Subcutaneous adipose tissue (tissue), 4 donors: ENCODE measurements around the gene PREB. TPM values are rescaled to one million over a fixed set of nuclear protein-coding genes. Genes with fewer than 3 reads are reported as not detected.

ENCODE experiments used
- CTCF ChIP-seq: fragments of 450-650 bp; IDR thresholded peaks from one replicate; pipeline ENCODE4 v1.5.1; 2016; ENCODE audit warnings: low read depth, mild to moderate bottlenecking, control low read depth, antibody characterized with exemption, moderate library complexity
- total RNA-seq, 4 donors: library from RNA; depleted of rRNA; stranded (reverse); fragments of >200 nt; gene quantifications; one replicate each; pipeline ENCODE4 v1.1.0, GENCODE V29; 2016

The PREB gene
- total RNA-seq, 4 donors from 2014 or later: 43.5 to 63.3 (median 52.4) TPM

DNA sequence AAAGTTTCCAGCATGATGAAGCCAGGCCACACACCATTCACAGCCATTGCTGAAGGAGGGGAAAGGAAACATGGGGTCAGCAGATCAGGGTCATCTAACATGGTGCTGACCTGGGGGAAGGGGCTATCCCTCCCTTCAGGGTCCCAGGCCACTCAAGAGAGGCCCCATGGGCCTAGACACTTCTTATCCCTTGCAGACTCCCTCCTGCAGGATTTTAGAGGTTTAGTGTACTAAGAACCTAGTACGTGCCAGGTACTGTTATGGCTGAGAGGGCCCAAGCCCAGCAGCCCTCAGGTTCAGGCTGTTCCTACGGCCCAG is 39.0 kb downstream of the PREB start:
- TF ChIP-seq CTCF: no peak

DNA sequence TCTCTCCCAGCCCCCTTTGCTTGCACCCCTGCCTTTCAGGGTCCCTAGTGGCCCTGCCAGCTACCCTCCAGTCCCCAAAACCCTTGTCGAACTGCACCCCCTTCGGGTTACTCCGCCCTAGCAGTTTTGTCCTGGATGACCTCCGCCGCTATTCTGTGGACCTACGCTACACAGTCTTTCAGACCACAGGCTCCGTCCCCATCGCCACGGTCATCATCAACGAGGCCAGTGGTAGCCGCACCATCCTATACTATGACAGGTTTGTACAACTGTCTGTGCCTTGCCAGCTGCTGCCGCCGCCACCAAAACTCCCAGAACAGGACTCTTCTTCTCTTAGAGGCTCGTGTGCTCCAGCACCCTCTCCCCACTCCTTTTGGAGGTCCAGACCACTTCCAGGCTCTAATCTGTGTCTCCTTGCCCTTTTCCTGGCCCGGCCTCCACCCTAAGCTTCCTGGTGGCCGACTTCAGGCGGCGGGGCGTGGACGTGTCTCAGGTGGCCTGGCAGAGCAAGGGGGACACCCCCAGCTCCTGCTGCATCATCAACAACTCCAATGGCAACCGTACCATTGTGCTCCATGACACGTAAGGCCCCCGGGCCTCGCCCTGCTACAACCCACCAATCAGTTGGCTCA is 40.0 kb downstream of the PREB start:
- TF ChIP-seq CTCF: no peak

DNA sequence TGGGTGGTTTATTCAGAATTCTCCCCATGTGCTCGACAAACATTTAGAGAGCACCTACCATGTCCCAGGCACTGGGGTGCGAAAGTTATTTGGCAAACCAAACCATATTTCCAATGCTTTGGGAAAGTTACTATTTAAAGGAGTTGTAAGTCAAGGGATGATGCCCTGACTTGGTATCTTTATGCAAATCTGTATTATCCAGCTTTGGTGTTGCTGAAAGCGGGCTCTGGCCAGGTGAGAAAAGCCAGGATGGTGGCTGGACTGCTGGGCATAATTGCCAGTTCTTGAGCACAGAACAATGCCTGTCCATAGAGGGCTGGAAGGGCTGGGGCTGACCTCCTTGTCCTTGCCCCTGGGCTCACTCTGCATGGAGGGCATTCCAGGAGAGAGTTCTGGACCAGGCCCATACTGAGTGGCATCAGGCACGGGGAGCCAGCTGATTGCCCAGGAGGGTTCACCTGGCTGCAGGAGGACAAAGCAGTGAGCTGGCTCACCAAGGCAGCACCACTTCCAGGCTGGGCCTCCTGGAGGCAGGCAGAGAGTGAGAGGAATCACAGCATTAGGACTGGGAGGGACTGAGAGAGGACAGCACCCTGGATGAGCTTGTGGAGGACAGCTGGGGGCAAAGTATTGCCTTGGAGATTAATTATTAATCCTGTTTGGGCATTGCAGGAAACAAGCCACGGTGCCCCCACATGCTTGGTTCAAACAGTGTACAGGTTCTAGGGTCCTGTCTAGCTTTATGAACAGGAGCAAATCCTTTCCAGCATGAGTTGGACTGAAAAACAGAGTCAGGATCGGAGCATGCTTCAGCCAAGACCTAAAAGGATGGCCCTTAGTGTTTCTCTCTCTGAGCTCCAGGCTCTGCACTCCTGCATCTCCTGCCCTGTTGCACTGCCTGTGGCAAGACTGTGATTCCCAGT is 40.7 kb downstream of the PREB start:
- no peak for TF ChIP-seq CTCF

DNA sequence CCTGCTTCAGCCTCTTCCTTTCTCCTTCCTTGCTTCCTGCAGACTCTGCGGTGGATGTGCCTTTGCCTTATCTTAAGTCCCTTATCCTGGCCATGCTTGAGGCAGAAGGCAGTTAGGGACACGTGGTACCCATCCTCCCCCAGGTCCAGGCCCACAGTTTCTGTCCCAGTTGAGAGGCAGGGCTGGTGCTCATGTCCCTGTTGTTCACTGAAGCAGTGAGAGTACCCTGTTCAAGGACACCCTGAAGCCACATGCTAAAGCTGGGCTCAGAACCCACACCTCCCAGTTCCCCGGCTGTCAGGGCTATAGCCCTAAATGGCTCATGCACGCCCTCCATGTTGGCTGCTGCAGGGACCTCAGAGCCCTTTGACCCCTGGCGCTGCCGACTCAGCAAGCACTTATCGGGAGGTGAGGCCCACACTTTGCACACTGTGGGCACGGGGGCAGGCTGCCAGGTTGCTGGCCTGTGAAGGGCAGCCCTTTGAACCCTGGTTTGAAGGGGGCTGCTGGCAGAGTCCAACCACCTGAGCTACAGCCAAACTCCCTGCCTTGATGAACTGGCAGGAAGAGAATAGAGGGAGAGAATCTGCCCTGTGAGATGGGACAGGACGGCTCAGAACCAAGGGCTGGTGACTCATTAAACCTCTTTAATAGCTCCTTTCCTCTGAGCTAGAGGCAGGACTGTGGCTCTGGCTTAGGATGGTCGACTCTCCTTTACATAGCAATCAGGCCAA is 41.6 kb downstream of the PREB start:
- no peak for TF ChIP-seq CTCF

GRCh38 chr2:27091746-27092695 is 42.4 kb downstream of the PREB start:
- no peak for TF ChIP-seq CTCF

- no peak for TF ChIP-seq CTCF
Measured at GRCh38 chr2:27089111-27089954, 45.1 kb downstream of the PREB start.
